Neural crest cell (in vitro differentiated cells): ENCODE data around the gene ZNF507. TPM values are rescaled to one million over a fixed set of nuclear protein-coding genes. Genes with fewer than 3 reads are reported as not detected.

Experiments
- DNase-seq: peaks from one replicate; pipeline ENCODE4 v3.0.0; 2021; ENCODE audit warnings: low read depth, mixed read lengths, low spot score
- H3K27ac Mint-ChIP-seq: one replicate; pipeline ENCODE4 v1.8.0; 2021; ENCODE audit warnings: mild to moderate bottlenecking, mixed read lengths; ENCODE audit not compliant: unreplicated experiment
- H3K27me3 Mint-ChIP-seq: 2 replicates; pipeline ENCODE4 v1.8.0; 2021; ENCODE audit warnings: low read depth, mild to moderate bottlenecking, mixed read lengths
- H3K36me3 Mint-ChIP-seq: 2 replicates; pipeline ENCODE4 v1.8.0; 2021; ENCODE audit warnings: low read depth, mild to moderate bottlenecking, mixed read lengths
- H3K4me1 Mint-ChIP-seq: 2 replicates; pipeline ENCODE4 v1.8.0; 2021; ENCODE audit warnings: mixed read lengths
- H3K4me3 Mint-ChIP-seq: one replicate; pipeline ENCODE4 v1.8.0; 2021; ENCODE audit warnings: mild to moderate bottlenecking, mixed read lengths
- H3K9me3 Mint-ChIP-seq: 2 replicates; pipeline ENCODE4 v1.8.0; 2021; ENCODE audit warnings: mixed read lengths
- total RNA-seq: library from RNA; stranded (reverse); gene quantifications from 2 replicates; pipeline ENCODE4 v1.2.1, GENCODE V29; 2021
- TF ChIP-seq, protein P1 (sequence below): fragments of 200-600 bp; sonication (generic); conservative IDR thresholded peaks from 2 replicates; pipeline ENCODE4 v1.5.0; 2021; ENCODE audit warnings: antibody characterized with exemption, mild to moderate bottlenecking

Gene ZNF507
- total RNA-seq, 1 donor from 2014 or later = 33.8 TPM

DNA sequence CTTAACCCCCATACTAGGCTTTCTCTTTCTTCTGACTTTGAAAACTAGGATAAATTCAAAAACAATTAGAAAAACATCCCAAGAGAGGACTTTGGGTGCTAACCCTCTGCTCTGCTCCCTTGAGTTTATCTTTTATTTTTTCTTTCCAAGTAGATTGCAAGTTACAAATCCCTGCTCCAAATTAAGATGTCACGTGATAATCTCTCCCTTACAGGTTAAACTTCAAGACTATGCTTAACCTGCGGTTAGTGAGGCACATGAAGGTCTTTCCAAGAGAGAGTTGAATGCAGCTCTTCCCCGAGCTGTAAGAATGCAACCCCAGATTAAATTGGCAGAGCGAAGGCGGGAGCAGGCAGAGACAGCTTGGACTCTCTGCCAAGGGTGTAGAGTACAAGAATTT is 12.2 kb upstream of the ZNF507 start:
- Mint-ChIP-seq H3K4me3 (no peak overlapping the region), H3K9me3 (no peaks in the 10 kb centered on the region), H3K27ac (no peak overlapping the region), H3K27me3 (peaks cover 5% of the 10 kb centered on the region), H3K36me3 (no peaks in the 10 kb centered on the region), H3K4me1 (peaks cover 10% of the 10 kb centered on the region)
- no peak for DNase-seq
- TF ChIP-seq, protein P1, sequence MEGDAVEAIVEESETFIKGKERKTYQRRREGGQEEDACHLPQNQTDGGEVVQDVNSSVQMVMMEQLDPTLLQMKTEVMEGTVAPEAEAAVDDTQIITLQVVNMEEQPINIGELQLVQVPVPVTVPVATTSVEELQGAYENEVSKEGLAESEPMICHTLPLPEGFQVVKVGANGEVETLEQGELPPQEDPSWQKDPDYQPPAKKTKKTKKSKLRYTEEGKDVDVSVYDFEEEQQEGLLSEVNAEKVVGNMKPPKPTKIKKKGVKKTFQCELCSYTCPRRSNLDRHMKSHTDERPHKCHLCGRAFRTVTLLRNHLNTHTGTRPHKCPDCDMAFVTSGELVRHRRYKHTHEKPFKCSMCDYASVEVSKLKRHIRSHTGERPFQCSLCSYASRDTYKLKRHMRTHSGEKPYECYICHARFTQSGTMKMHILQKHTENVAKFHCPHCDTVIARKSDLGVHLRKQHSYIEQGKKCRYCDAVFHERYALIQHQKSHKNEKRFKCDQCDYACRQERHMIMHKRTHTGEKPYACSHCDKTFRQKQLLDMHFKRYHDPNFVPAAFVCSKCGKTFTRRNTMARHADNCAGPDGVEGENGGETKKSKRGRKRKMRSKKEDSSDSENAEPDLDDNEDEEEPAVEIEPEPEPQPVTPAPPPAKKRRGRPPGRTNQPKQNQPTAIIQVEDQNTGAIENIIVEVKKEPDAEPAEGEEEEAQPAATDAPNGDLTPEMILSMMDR = no peak

DNA sequence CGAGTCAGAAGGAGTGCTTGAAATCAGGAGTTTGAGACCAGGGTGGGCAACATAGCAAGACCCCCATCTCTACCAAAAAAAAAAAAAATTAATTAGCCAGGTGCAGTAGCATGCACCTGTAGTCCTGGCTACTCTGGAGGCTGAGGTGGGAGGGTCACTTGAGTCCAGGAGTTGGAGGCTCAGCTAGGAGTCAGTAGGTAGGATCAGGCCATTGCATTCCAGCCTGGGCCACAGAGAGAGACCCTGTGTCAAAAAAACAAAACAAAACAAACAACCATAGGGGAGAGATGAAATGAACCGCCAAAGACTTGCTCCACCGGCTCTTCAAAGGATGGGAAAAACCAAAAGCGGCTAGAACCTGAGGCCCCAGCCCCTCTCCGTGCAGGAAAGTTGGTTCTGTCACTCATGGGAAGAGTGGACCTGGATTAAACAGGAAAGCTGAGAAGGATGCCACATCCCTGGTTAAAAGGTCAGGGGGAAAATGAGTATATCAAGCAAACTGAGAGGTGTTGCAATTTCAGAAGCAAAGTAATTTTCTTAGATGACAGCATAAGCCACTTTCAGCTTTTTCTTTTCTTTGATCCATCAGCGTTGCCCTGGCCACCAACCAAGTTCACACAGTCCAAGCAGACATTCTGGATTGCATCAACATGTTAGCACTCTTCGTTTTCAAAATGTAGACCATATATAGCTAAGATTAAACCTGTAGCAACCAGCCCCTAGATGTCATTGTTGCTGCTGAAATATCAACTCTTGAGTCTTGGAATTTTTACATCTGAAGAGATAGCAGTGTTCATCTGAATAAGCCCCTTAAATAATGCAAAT is 8.9 kb upstream of the ZNF507 start:
- Mint-ChIP-seq H3K4me3 (no peak overlapping the region), H3K9me3 (no peaks in the 10 kb centered on the region), H3K36me3 (no peaks in the 10 kb centered on the region), H3K4me1 (peaks cover 9% of the 10 kb centered on the region), H3K27ac (no peak overlapping the region), H3K27me3 (peaks cover 5% of the 10 kb centered on the region)
- TF ChIP-seq, protein P1 = no peak
- no peak for DNase-seq

DNA sequence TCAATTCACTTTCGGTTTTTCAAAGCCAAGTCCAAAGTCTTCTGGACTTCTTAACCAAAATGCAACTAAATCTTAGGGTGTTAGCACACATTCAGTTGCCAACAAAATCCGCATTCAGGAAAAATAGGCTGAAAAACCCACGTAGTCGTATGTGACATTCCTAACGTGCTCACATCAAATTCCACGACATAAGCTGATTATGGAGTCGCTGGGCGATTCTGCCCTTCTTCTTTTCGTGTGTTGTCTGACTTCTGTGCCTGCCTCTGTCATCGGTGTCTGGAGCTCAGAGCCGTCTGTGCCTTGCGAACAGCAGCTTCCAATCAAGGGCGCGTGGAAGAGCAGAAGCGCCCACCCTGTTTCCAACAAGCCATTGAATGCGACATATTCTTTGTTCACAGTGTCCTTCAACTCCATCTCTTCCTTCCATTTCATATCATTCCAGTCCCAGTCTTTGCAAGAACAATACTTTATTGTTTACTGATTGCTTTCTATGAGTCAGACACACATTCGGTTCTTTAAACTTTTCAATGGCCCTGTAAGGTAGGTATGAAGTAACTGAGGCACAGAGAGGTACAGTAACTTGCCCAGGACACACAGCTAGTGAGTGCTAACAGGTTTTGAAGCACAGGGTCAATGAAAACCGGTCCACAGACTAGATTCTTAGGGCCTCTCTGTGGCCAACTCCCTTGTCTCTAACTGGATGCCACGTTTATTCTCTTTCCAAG is 8.2 kb upstream of the ZNF507 start:
- Mint-ChIP-seq H3K27me3 (peaks cover 5% of the 10 kb centered on the region), H3K27ac (no peak overlapping the region), H3K4me1 (peaks cover 9% of the 10 kb centered on the region), H3K9me3 (no peaks in the 10 kb centered on the region), H3K36me3 (no peaks in the 10 kb centered on the region), H3K4me3 (no peak overlapping the region)
- TF ChIP-seq, protein P1 = no peak
- DNase-seq = no peak

DNA sequence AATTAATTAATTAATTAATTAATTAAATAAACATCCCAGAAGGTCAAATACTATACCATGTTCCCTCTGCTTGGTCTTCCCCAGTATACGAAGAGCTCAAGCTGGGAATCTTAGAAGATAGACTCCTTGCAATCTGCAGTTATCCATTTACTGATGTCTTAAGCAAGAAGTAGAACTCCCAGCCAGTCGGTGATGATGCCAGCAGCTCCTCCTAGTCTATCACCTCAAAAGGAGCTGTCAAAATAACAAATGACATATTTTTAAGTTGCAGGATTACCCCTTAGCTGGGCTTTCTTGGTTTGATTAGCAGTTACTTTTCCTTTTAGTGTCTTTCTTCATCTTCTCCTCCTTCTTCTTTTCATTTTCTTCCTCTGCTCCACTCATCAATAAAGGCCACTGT is 6.0 kb upstream of the ZNF507 start:
- no peak for DNase-seq
- TF ChIP-seq, protein P1 = no peak
- Mint-ChIP-seq H3K36me3 (no peaks in the 10 kb centered on the region), H3K27me3 (peaks cover 3% of the 10 kb centered on the region), H3K4me1 (peaks cover 13% of the 10 kb centered on the region), H3K9me3 (no peaks in the 10 kb centered on the region), H3K27ac (no peak overlapping the region), H3K4me3 (no peak overlapping the region)

DNA sequence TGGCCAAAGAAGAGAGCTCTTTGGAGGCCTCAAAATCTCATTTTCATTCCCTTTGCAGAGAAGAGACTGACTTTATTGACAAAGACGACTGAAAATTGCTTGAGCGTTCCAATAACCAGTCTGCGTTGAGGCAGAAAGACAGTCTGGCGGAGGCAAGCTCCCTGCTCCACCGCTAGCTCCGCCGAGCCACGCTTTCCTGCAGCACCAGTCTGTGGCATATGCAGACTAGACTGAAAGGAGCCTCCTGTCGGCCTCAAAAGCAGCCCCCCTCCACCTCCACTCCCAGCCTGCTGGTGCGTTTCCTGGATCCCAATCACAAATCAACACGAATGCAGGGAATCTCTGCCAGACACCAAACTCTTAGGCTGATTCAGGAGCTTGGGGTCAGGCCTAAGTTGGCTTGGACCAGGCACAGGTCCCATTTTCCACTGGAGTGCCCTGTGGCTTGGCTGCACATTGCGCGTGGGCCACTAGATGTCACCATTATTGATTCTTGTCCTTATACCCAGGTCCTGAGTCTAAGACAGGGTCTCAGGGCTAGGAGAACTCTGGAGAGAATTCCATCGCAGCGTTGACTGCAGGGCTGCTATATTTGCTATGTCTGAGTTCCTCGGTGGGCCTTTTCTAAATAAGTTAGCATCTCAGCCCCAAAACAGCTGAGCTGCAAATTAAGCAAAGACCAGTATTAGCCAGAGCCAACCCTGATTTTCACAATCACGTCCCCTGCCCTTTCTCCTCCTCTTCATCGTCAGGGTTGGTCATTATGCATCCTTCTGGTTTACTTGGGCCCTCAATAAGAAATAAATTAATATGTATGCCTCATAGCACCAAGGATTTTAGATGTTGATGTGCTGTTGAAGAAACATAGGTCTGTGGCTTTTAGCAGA is 5.2 kb upstream of the ZNF507 start:
- peak overlapping the region; percentile 80 for H3K4me3 Mint-ChIP-seq
- no peaks in the 10 kb centered on the region for H3K27me3 Mint-ChIP-seq
- H3K4me1 Mint-ChIP-seq = peaks cover 13% of the 10 kb centered on the region
- no peak overlapping the region for H3K27ac Mint-ChIP-seq
- H3K9me3 Mint-ChIP-seq = peaks cover 3% of the 10 kb centered on the region
- peak; percentile 58 for DNase-seq
- TF ChIP-seq, protein P1 = peak; percentile 67
- H3K36me3 Mint-ChIP-seq = no peaks in the 10 kb centered on the region
